ENCODE measurements around the gene SLC11A1. TPM values are rescaled to one million over a fixed set of nuclear protein-coding genes. Genes with fewer than 3 reads are reported as not detected.

SLC11A1 gene
- total and polyA plus RNA-seq, 2 donors (not counting 1 experiment from before 2014, with no cell fraction given) = 6.5 to 65.3 TPM

- Histone ChIP-seq H3K4me3 (ENCODE audit: control extremely low read depth in 1 of 5, extremely low read depth in 1 of 5, insufficient read depth in 1 of 5, low read depth in 2 of 5, low read length in 4 of 5) (no peak overlapping the region), H4K20me1 (ENCODE audit: control insufficient read depth, insufficient read depth, low read length, poor library complexity, severe bottlenecking) (no peaks in the 10 kb centered on the region), H3K9ac (ENCODE audit: low read length) (no peak overlapping the region), H3K4me1 (ENCODE audit: control insufficient read depth in 2 of 2, insufficient read depth in 2 of 2, low read length in 2 of 2) (peaks cover 30 to 52% of the 10 kb centered on the region in 2 donors), H3K27ac (ENCODE audit: low read length in 2 of 2) (no peak overlapping the region), H2AFZ (ENCODE audit: insufficient read depth, low read depth, low read length, poor library complexity, severe bottlenecking) (no peak overlapping the region), H3K79me2 (ENCODE audit: control insufficient read depth, insufficient read depth, low read length) (no peaks in the 10 kb centered on the region), H3K27me3 (replicated peaks in 1 of 4; ENCODE audit: control extremely low read depth in 1 of 4, control insufficient read depth in 3 of 4, insufficient read depth in 4 of 4, low read length in 3 of 4) (no peaks in the 10 kb centered on the region), H3K36me3 (replicated peaks in 1 of 2; ENCODE audit: control extremely low read depth in 1 of 2, control insufficient read depth in 1 of 2, extremely low read depth in 1 of 2, insufficient read depth in 2 of 2, low read length in 1 of 2) (no peaks in the 10 kb centered on the region), H3K9me3 (ENCODE audit: control extremely low read depth in 1 of 3, control insufficient read depth in 2 of 3, insufficient read depth in 1 of 3, low read length in 2 of 3) (peaks cover 0 to 19% (median 0%) of the 10 kb centered on the region in 3 donors), H3K4me2 (replicated peaks; ENCODE audit: low read depth, low read length, poor library complexity, severe bottlenecking) (no peak overlapping the region)
- Mint-ChIP-seq H3K9me3 (ENCODE audit: insufficient read depth) (no peaks in the 10 kb centered on the region), H3K4me3 (peak overlapping the region; percentile 10), H3K27ac (no peak overlapping the region), H3K4me1 (peaks cover 44% of the 10 kb centered on the region), H3K27me3 (no peaks in the 10 kb centered on the region)
- DNase-seq (peak; percentile 31), ATAC-seq (ENCODE audit: low read depth) (no peak)
- intact Hi-C loops (cut with micrococcal nuclease) = loop anchor here (2.0 kb wide), 1 partner anchor 71 kb away; no protein-coding TSS in a partner anchor
- 64% methylated on average over 6 of the region's 8 CpGs for WGBS (ENCODE audit: insufficient coverage)
- POLR2A ChIA-PET = interaction anchor here (0.6 kb wide), 3 partner anchors 72 to 290 kb away, joined by 3 to 5 read pairs (median 4); no protein-coding TSS in a partner anchor
- CTCF ChIA-PET = interaction anchor here (0.7 to 6.8 kb wide), 14 partner anchors 8 to 265 kb away, joined by 3 to 77 read pairs (median 6); partner anchors contain the start of genes AAMP, BCS1L, CATIP and PNKD
- TF ChIP-seq CTCF (IDR thresholded peaks at IDR 0.05) (no peak), EZH2 (IDR thresholded peaks at IDR 0.05; ENCODE audit: borderline replicate concordance, insufficient read depth, low read depth, low read length, poor library complexity, severe bottlenecking) (no peak)
Observed at GRCh38 chr2:218393750-218394290, 11.7 kb downstream of the SLC11A1 start.

Data from B cell (primary cell).